Measurements from ENCODE around the gene RUNDC1.

DNA sequence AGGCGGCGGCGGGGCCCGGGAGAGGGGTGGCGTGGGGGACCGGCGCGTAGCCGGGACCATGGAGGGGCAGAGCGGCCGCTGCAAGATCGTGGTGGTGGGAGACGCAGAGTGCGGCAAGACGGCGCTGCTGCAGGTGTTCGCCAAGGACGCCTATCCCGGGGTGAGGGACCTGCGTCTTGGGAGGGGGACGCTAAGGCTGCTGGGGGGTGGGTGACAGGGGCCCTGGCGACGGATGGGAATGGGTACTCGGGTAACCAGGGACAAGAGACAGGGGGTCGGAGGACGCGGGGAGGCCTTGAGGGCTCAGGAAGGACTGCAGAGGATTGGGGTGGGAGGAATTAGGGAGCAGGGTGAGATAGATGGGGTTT is 44.9 kb downstream of the RUNDC1 start:
- TF ChIP-seq, protein P1, sequence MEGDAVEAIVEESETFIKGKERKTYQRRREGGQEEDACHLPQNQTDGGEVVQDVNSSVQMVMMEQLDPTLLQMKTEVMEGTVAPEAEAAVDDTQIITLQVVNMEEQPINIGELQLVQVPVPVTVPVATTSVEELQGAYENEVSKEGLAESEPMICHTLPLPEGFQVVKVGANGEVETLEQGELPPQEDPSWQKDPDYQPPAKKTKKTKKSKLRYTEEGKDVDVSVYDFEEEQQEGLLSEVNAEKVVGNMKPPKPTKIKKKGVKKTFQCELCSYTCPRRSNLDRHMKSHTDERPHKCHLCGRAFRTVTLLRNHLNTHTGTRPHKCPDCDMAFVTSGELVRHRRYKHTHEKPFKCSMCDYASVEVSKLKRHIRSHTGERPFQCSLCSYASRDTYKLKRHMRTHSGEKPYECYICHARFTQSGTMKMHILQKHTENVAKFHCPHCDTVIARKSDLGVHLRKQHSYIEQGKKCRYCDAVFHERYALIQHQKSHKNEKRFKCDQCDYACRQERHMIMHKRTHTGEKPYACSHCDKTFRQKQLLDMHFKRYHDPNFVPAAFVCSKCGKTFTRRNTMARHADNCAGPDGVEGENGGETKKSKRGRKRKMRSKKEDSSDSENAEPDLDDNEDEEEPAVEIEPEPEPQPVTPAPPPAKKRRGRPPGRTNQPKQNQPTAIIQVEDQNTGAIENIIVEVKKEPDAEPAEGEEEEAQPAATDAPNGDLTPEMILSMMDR (conservative IDR thresholded peaks at IDR 0.05 in 1 of 2, IDR thresholded peaks at IDR 0.05 in 1 of 2; ENCODE audit: low read depth in 1 of 2, low read length in 2 of 2) = no peak
- peak; percentile 57 for TF ChIP-seq EZH2 (IDR thresholded peaks at IDR 0.05; ENCODE audit: low read length, missing control alignments)
